Peyer's patch (tissue), 4 donors: Measurements from ENCODE around the gene PPFIBP2.

Source experiments
- CTCF ChIP-seq, 6 experiments: fragments of 450-650 bp in 4 of 6; fragments of 200-600 bp in 2 of 6; sonication (generic) in 1 of 6; IDR thresholded peaks; one replicate each; pipeline ENCODE4 v1.5.1; 2017 to 2019; ENCODE audit warnings: antibody characterized with exemption in 6 of 6, mild to moderate bottlenecking in 3 of 6, moderate library complexity in 1 of 6
- POLR2A ChIP-seq, 2 donors: fragments of 450-650 bp; IDR thresholded peaks; one replicate each; pipeline ENCODE4 v1.5.1; 2017; ENCODE audit warnings: antibody characterized with exemption in 2 of 2, mild to moderate bottlenecking in 2 of 2, moderate library complexity in 2 of 2

GRCh38 chr11:7567311-7567710 is 53.5 kb downstream of the PPFIBP2 start:
- no peak for TF ChIP-seq CTCF (IDR thresholded peaks at IDR 0.05)
- no peak for TF ChIP-seq POLR2A (IDR thresholded peaks at IDR 0.05)
